Measurements from ENCODE around the gene NPAS3. TPM values are rescaled to one million over a fixed set of nuclear protein-coding genes. Genes with fewer than 3 reads are reported as not detected.

The NPAS3 gene
- total and polyA plus RNA-seq, 7 donors = 0.36 to 6.4 (median 4.6) TPM; not detected in 2

GRCh38 chr14:33686856-33687255 lies 748.2 kb downstream of the NPAS3 start:
- WGBS, 2 donors = 93 to 97% methylated on average over 4 of the region's 4 CpGs
- Histone ChIP-seq H3K27ac (no peak overlapping the region), H3K9me3 (no peaks in the 10 kb centered on the region), H3K36me3 (no peaks in the 10 kb centered on the region), H3K27me3 (no peaks in the 10 kb centered on the region), H3K4me1 (peaks cover 0 to 6% (median 0%) of the 10 kb centered on the region in 4 donors), H3K4me3 (no peak overlapping the region)
- TF ChIP-seq POLR2AphosphoS5 (IDR thresholded peaks at IDR 0.05) = no peak
- TF ChIP-seq EP300 (IDR thresholded peaks at IDR 0.05) = no peak
- no peak for TF ChIP-seq CTCF (IDR thresholded peaks at IDR 0.05)
- TF ChIP-seq POLR2A (IDR thresholded peaks at IDR 0.05) = no peak
- intact Hi-C loops (cut with DNase I) = no loop called here
- DNase-seq = no peak

- TF ChIP-seq CTCF (IDR thresholded peaks at IDR 0.05) (no peak), EP300 (IDR thresholded peaks at IDR 0.05) (no peak)
- H3K36me3 ChIP-seq = no peaks in the 10 kb centered on the region
- intact Hi-C loops (cut with DNase I) = no loop called here
These were observed 751.0 kb downstream of the NPAS3 start for GRCh38 chr14:33689680-33690079.

GRCh38 chr14:33691907-33692306 lies 753.2 kb downstream of the NPAS3 start:
- intact Hi-C loops (cut with DNase I) = no loop called here
- Histone ChIP-seq H3K4me3 (no peak overlapping the region), H3K9me3 (no peaks in the 10 kb centered on the region), H3K27me3 (no peaks in the 10 kb centered on the region), H3K27ac (no peak overlapping the region), H3K4me1 (no peaks in the 10 kb centered on the region), H3K36me3 (no peaks in the 10 kb centered on the region)
- no peak for TF ChIP-seq POLR2A (IDR thresholded peaks at IDR 0.05)
- no peak for TF ChIP-seq POLR2AphosphoS5 (IDR thresholded peaks at IDR 0.05)
- no peak for TF ChIP-seq CTCF (IDR thresholded peaks at IDR 0.05)
- TF ChIP-seq EP300 (IDR thresholded peaks at IDR 0.05) = no peak
- DNase-seq = no peak
- WGBS, 2 donors = 45 to 83% methylated on average over 4 of the region's 4 CpGs

More at GRCh38 chr14:33689680-33690079, 751.0 kb downstream of the NPAS3 start:
- no peak overlapping the region for H3K27ac ChIP-seq
- H3K4me3 ChIP-seq = no peak overlapping the region
- H3K4me1 ChIP-seq = no peaks in the 10 kb centered on the region
- H3K9me3 ChIP-seq = no peaks in the 10 kb centered on the region
- WGBS, 2 donors = 85 to 89% methylated on average over 4 of the region's 4 CpGs
- no peaks in the 10 kb centered on the region for H3K27me3 ChIP-seq
- no peak for DNase-seq

GRCh38 chr14:33692762-33693161 lies 754.1 kb downstream of the NPAS3 start:
- intact Hi-C loops (cut with DNase I) = no loop called here
- no peak for TF ChIP-seq EP300 (IDR thresholded peaks at IDR 0.05)
- TF ChIP-seq POLR2AphosphoS5 (IDR thresholded peaks at IDR 0.05) = no peak
- no peak for TF ChIP-seq POLR2A (IDR thresholded peaks at IDR 0.05)
- TF ChIP-seq CTCF (IDR thresholded peaks at IDR 0.05) = no peak
- 59 to 86% methylated on average over 2 of the region's 2 CpGs for WGBS, 2 donors
- no peaks in the 10 kb centered on the region for H3K27me3 ChIP-seq
- DNase-seq = no peak
- H3K27ac ChIP-seq = no peak overlapping the region
- no peaks in the 10 kb centered on the region for H3K9me3 ChIP-seq
- no peaks in the 10 kb centered on the region for H3K4me1 ChIP-seq
- no peaks in the 10 kb centered on the region for H3K36me3 ChIP-seq
- no peak overlapping the region for H3K4me3 ChIP-seq

GRCh38 chr14:33693237-33693636 lies 754.6 kb downstream of the NPAS3 start:
- WGBS, 2 donors = 87 to 91% methylated on average over 4 of the region's 4 CpGs
- H3K36me3 ChIP-seq = no peaks in the 10 kb centered on the region
- intact Hi-C loops (cut with DNase I) = no loop called here
- no peaks in the 10 kb centered on the region for H3K9me3 ChIP-seq
- H3K4me1 ChIP-seq = no peaks in the 10 kb centered on the region
- H3K27me3 ChIP-seq = no peaks in the 10 kb centered on the region
- no peak overlapping the region for H3K4me3 ChIP-seq
- DNase-seq = no peak
- TF ChIP-seq EP300 (IDR thresholded peaks at IDR 0.05) (no peak), CTCF (IDR thresholded peaks at IDR 0.05) (no peak), POLR2AphosphoS5 (IDR thresholded peaks at IDR 0.05) (no peak), POLR2A (IDR thresholded peaks at IDR 0.05) (no peak)
- H3K27ac ChIP-seq = no peak overlapping the region

All from sigmoid colon (tissue), 7 donors.